ENCODE measurements around the gene CYSRT1.

Gene CYSRT1

DNA sequence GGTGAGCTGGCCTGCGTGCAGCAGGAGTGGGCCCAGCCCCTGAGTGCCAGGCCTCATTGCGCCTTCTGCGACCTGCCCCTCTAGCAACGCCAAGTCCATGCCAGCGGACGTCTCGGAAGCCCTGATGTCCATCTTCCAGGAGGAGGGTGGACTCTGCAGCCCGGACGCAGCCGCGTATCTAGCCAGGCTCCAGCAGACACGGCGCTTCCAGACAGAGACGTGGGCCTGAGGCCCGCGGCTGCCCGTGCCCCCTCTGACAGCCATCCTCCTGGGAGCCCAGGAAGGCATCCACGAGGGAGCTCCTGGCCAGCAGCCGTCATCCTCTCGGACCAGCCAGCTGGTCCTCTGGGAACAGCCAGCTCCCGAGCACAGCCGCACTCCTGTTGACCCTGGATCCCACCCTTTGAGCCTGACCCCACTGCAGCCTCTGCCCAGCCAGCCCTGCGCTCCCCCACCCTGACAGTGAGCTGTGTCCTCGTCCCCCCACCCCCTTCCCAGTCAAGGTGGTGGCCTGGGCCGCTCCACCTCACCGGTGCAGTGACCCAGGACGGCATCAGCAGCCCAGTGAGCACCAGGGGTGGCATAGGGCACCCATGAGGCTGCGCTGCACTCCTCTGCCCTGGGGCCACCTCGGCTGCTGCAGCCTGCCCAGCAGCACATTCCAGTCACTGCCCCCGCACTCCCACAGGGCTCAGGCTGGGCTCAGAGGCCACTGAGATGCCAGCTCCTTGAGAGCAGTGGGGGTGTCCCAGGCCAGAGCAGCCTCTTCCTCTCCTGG, 8.6 kb upstream of the CYSRT1 start:
- no peak for TF ChIP-seq TAF1 (IDR thresholded peaks at IDR 0.05; ENCODE audit: borderline replicate concordance, low read depth, low read length)
- TF ChIP-seq POLR2AphosphoS5 (IDR thresholded peaks at IDR 0.05; ENCODE audit: low read depth, low read length): no peak
- no peak for TF ChIP-seq POLR2A (IDR thresholded peaks at IDR 0.05; ENCODE audit: low read depth, low read length)
- FAIRE-seq (no peak), DNase-seq (ENCODE audit: insufficient read length) (no peak)

DNA sequence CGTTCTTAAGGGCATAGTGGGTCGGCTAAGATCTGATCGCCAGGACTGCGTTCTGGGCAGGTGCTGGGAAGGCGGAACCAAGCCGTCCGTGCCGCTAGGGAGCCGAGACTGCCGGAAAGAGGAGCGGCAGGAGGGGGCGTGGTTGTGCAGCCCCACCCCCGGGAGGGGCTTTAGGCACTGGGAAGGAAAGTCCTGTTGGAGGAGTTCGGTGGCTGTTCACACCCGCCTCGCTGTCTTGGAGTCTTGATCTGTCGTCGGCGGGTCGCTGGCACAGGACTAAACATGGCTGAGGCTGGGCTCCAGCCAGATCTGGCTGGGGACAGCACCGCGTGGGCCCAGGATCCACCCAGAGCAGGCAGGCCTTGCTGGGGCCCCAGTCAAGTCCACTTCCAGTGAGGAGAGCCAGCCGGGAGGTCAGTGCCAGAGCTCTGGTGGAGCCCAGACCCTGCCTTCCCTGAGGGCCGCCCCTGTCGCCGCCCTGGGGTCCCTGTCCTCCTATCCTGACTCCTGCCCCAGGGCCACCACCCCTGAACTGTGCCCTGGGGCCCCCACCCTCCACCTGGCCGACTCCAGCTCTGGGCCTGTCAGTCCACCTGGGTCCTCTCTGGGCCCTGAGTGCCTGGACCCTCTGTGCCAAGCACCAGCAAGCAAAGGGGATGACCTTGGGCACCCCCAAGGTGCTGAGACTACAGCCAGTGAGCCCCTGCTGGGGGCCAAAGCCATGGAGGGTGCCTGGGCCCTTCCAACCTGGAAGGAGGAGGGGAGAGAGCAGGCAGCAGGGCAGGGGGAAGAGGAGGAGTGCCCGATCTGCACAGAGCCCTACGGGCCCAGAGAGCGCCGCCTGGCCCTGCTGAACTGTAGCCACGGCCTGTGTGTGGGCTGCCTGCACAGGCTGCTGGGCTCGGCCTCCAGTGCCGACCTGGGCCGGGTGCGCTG, 7.4 kb upstream of the CYSRT1 start:
- no peak for FAIRE-seq
- DNase-seq (ENCODE audit: insufficient read length): no peak

DNA sequence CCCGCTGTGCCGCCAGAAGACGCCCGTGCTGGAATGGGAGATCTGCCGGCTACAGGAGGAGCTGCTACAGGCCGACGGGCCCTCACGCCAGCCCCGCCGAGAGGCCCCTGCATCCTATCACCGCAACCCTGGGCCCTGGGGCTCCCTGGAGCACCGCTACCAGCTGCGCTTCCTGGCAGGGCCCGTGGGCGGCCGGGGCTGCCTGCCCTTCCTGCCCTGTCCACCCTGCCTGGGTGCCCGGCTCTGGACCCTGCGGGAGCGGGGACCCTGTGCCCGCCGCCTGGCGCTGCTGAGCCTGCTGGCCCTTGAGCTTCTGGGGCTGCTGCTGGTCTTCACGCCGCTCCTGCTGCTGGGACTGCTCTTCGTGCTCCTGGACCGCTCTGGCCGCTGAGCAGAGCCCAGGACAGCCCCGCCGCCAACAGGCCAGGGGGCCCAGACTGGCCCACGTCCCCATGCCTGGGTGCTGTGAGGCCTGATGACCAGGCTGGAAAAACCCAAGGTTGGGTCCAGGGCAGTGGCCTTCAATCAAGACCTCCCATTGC, 6.7 kb upstream of the CYSRT1 start:
- TF ChIP-seq TAF1 (IDR thresholded peaks at IDR 0.05; ENCODE audit: borderline replicate concordance, low read depth, low read length): no peak
- TF ChIP-seq POLR2A (IDR thresholded peaks at IDR 0.05; ENCODE audit: low read depth, low read length): no peak
- TF ChIP-seq POLR2AphosphoS5 (IDR thresholded peaks at IDR 0.05; ENCODE audit: low read depth, low read length): no peak
- FAIRE-seq: no peak
- no peak for DNase-seq (ENCODE audit: insufficient read length)

More for the DNA sequence above, 7.4 kb upstream of the CYSRT1 start:
- TF ChIP-seq POLR2A (IDR thresholded peaks at IDR 0.05; ENCODE audit: low read depth, low read length): no peak
- TF ChIP-seq POLR2AphosphoS5 (IDR thresholded peaks at IDR 0.05; ENCODE audit: low read depth, low read length): no peak
- TF ChIP-seq TAF1 (IDR thresholded peaks at IDR 0.05; ENCODE audit: borderline replicate concordance, low read depth, low read length): no peak

- DNase-seq (ENCODE audit: insufficient read length) (no peak), FAIRE-seq (no peak)
These were observed 6.2 kb upstream of the CYSRT1 start for GRCh38 chr9:137218754-137219271.

DNA sequence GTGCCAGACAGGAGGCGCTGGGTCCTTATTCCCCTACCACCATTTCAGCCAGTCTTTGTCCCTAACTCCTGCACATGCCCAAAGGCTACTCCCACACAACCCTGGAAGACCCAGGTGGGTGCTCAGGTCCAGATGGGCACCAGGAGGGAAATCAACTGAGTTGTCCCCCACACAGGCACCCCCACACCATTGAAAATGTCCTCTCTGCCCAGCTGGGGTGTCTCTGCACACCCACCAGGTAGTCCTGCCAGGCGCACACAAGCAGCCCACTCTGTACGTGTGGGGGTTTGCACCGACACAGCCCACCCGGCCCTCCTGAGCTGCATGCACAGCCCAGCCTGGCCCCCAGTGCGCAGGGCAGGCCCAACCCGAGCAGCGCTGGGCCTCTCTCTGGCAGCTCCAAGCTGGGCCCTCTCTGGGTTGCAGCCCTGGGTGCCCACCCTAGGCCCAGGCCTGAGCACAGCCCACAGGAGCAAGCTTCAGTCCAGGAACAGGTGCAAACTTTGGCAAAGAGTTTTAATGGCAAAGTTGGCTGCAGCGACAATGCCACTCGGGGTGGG, 5.1 kb upstream of the CYSRT1 start:
- FAIRE-seq: no peak
- TF ChIP-seq POLR2AphosphoS5 (IDR thresholded peaks at IDR 0.05; ENCODE audit: low read depth, low read length) (no peak), TAF1 (IDR thresholded peaks at IDR 0.05; ENCODE audit: borderline replicate concordance, low read depth, low read length) (no peak), POLR2A (IDR thresholded peaks at IDR 0.05; ENCODE audit: low read depth, low read length) (no peak)

More at GRCh38 chr9:137218754-137219271, 6.2 kb upstream of the CYSRT1 start:
- TF ChIP-seq TAF1 (IDR thresholded peaks at IDR 0.05; ENCODE audit: borderline replicate concordance, low read depth, low read length) (no peak), POLR2AphosphoS5 (IDR thresholded peaks at IDR 0.05; ENCODE audit: low read depth, low read length) (no peak), POLR2A (IDR thresholded peaks at IDR 0.05; ENCODE audit: low read depth, low read length) (no peak)

DNA sequence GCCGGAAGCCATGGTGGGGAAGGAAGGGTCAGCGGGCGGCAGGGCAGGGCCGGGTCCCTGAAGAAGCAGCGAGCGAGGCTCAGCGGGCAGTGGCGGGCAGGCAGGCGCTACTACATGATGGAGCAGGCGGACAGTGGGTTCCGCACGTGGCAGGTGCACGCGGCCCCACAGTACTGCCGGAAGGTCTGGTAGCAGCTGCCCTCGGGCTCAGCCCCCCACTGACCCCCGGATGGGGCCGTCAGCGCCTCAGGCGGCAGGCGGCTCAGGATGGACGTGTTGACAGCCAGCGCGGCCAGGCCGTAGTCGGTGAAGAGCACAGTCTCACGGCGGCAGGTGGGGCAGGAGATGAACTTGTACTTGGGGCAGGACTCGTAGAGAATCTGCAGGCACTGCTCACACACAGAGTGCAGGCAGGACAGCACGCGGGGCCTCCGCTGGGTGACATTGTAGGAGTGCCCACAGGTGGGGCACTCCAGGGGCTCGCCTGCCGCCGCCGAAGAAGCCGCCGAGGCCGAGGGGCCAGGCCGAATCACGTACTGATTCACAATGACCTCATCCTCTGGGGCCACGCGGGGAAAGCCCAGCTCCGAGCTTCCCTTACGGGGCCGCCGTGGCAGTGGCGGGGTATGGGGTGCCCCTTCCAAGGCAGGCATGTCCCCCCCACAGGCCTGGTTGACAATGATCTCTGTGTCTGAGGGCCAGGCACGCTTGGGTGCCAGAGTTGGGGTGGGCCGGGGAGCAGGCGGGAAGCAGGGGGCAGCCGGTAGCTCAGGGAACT, 4.5 kb upstream of the CYSRT1 start:
- TF ChIP-seq TAF1 (IDR thresholded peaks at IDR 0.05; ENCODE audit: borderline replicate concordance, low read depth, low read length): no peak
- no peak for TF ChIP-seq POLR2A (IDR thresholded peaks at IDR 0.05; ENCODE audit: low read depth, low read length)
- no peak for TF ChIP-seq POLR2AphosphoS5 (IDR thresholded peaks at IDR 0.05; ENCODE audit: low read depth, low read length)

More for the DNA sequence above, 5.1 kb upstream of the CYSRT1 start:
- DNase-seq (ENCODE audit: insufficient read length): no peak

GRCh38 chr9:137221095-137221505, 3.9 kb upstream of the CYSRT1 start:
- TF ChIP-seq TAF1 (IDR thresholded peaks at IDR 0.05; ENCODE audit: borderline replicate concordance, low read depth, low read length) (no peak), POLR2A (IDR thresholded peaks at IDR 0.05; ENCODE audit: low read depth, low read length) (no peak), POLR2AphosphoS5 (IDR thresholded peaks at IDR 0.05; ENCODE audit: low read depth, low read length) (no peak)
- FAIRE-seq (no peak), DNase-seq (ENCODE audit: insufficient read length) (no peak)

More for the DNA sequence above, 4.5 kb upstream of the CYSRT1 start:
- FAIRE-seq (no peak), DNase-seq (ENCODE audit: insufficient read length) (no peak)

DNA sequence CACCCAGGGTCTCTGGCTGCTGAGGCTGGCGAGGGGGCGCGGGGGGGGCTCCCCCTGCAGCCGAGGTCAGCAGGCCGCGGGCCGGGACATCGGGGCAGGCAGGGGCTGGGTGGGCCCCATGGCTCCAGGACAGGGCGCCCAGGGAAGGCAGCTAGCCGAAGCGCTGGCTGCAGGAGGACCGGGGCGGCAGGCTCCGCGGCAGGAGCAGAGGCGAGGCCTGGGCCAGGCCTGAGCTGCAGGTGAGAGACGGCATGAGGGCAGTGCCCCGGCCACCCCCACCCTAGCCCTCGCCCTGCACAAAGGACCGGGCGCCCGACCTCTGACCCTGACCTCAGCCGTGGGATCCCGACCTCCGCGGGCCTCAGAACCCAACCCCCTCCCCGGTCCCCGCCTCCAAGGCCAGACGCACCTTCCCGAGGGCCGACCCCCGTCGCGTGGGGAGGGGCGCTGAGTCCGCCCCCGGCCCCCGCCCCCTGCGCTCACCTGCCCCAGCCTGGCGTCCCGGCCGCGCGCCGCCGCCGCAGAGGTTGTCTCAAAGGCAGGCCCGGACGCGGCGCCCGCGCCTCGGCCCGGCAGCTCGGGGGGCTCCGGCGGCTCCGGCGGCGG, 3.4 kb upstream of the CYSRT1 start:
- FAIRE-seq (no peak), DNase-seq (ENCODE audit: insufficient read length) (no peak)
- no peak for TF ChIP-seq POLR2AphosphoS5 (IDR thresholded peaks at IDR 0.05; ENCODE audit: low read depth, low read length)
- TF ChIP-seq POLR2A (IDR thresholded peaks at IDR 0.05; ENCODE audit: low read depth, low read length): no peak
- no peak for TF ChIP-seq TAF1 (IDR thresholded peaks at IDR 0.05; ENCODE audit: borderline replicate concordance, low read depth, low read length)

DNA sequence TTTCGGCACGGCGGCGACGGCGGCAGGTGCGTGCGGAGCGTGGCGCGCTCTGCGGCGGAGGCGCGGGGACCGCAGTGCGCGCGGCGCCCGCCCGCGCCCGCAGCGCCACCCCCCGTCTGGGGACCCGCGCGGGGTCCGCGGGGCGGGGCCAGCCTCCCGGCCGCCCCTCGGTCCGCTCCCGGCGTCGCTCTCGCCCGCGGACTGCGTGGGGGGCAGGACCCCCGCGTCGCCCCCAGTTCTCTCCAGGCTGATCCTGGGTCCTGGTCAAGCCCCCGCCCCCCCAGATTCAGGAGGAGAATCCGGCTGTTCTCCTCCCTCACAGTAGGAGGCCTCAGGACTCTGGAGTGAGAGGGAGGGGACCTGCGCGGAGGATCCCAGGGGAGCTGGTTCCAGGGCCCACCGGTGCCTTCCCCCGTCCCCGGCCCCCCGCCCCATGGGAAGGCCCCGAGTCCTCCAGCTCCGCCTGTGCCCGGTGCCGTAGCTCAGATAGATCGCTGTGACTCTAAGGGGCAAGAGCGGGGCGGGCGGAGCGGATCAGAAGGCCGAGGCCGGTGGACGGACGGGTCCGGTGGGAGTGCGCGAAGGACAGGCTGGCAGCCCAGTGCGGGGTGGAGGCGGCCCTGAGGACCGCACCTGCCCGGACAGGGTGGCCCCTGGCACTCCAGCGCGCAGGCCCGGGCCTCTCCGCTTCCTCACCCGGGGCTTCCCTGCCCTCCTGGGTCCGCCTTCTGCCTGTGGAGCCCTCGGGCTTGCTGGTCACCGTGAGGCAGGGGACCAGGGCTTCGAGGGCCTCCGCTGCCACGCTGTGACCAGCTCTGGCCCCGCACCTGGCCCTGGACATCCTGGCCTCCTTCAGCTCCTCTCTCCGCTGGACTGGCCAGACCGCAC, 2.5 kb upstream of the CYSRT1 start, which contains the start of gene RNF208:
TSS of gene RNF208 (minus strand) at position 51 of the 888 bp plus-strand sequence. CDS start 1,028 bp downstream, outside the sequence.
- FAIRE-seq: no peak
- no peak for TF ChIP-seq TAF1 (IDR thresholded peaks at IDR 0.05; ENCODE audit: borderline replicate concordance, low read depth, low read length)
- TF ChIP-seq POLR2A (IDR thresholded peaks at IDR 0.05; ENCODE audit: low read depth, low read length): no peak
- TF ChIP-seq POLR2AphosphoS5 (IDR thresholded peaks at IDR 0.05; ENCODE audit: low read depth, low read length): no peak
- no peak for DNase-seq (ENCODE audit: insufficient read length)
